Gastroesophageal sphincter (tissue), 3 donors: Measurements from ENCODE around the gene MTG1.
"Not testable (repeated sequence)": the region's sequence is repeated elsewhere in the genome, so short reads cannot be mapped to it uniquely, and the experiment has no call there.

ENCODE experiments used
- CTCF ChIP-seq, 4 experiments: fragments of 200-600 bp in 2 of 4; fragments of 450-650 bp in 2 of 4; sonication (generic) in 1 of 4; IDR thresholded peaks; one replicate each; pipeline ENCODE4 v1.5.1; 2017 to 2019; ENCODE audit warnings: antibody characterized with exemption in 4 of 4, mild to moderate bottlenecking in 2 of 4, moderate library complexity in 2 of 4
- EP300 ChIP-seq: sonication (generic); formaldehyde crosslinking; IDR thresholded peaks from one replicate; pipeline ENCODE4 v1.6.1; 2017; ENCODE audit warnings: antibody characterized with exemption, mild to moderate bottlenecking
- POLR2AphosphoS5 ChIP-seq: sonication (generic); formaldehyde crosslinking; IDR thresholded peaks from one replicate; pipeline ENCODE4 v1.6.1; 2017; ENCODE audit warnings: antibody characterized with exemption

- TF ChIP-seq CTCF (IDR thresholded peaks at IDR 0.05); POLR2AphosphoS5; EP300: not testable (repeated sequence)
Measured at GRCh38 chr10:133424601-133425000, 30.6 kb downstream of the MTG1 start, which contains the start of gene SPRN.
